Fibroblast of lung (primary cell): ENCODE measurements around the gene TMEM30A. TPM values are rescaled to one million over a fixed set of nuclear protein-coding genes. Genes with fewer than 3 reads are reported as not detected.

ENCODE experiments used
- DNase-seq, 2 donors: peaks; one replicate each; pipeline versions ENCODE4 v3.0.0 to v3.0.0-alpha.2; 2010; ENCODE audit warnings: low read depth in 2 of 2
- H2AFZ ChIP-seq: 2 replicates; pipeline ENCODE4 v1.5.1; 2012; ENCODE audit warnings: low read length, control low read depth, inconsistent platforms
- H3K27ac ChIP-seq: 2 replicates; pipeline ENCODE4 v1.5.1; 2011; ENCODE audit warnings: low read length, control low read depth; ENCODE audit not compliant: insufficient read depth
- H3K27me3 ChIP-seq: 2 replicates; pipeline ENCODE4 v1.5.1; 2011; ENCODE audit warnings: mild to moderate bottlenecking, low read length; ENCODE audit not compliant: control insufficient read depth, insufficient read depth
- H3K36me3 ChIP-seq: 2 replicates; pipeline ENCODE4 v1.5.1; 2011; ENCODE audit warnings: low read length; ENCODE audit not compliant: control insufficient read depth, insufficient read depth
- H3K4me1 ChIP-seq: 2 replicates; pipeline ENCODE4 v1.5.1; 2011; ENCODE audit warnings: low read length; ENCODE audit not compliant: control insufficient read depth, insufficient read depth; ENCODE audit errors: extremely low read depth
- H3K4me2 ChIP-seq: 2 replicates; pipeline ENCODE4 v1.5.1; 2011; ENCODE audit warnings: low read length, control low read depth; ENCODE audit not compliant: insufficient read depth; ENCODE audit errors: extremely low read depth
- H3K4me3 ChIP-seq, 4 experiments: fragments of 200-600 bp in 1 of 4; sonication (generic) in 1 of 4; replicated peaks in 1 of 4; 2 replicates each; pipeline ENCODE4 v1.5.1; 2011 to 2016; ENCODE audit warnings: low read length in 4 of 4, low read depth in 3 of 4, mild to moderate bottlenecking in 3 of 4, control low read depth in 2 of 4, inconsistent platforms in 1 of 4, mixed read lengths in 1 of 4; ENCODE audit not compliant: insufficient read depth in 1 of 4; ENCODE audit errors: control extremely low read depth in 1 of 4
- H3K79me2 ChIP-seq: 2 replicates; pipeline ENCODE4 v1.5.1; 2012; ENCODE audit warnings: mild to moderate bottlenecking, low read length, inconsistent platforms; ENCODE audit not compliant: control insufficient read depth, insufficient read depth
- H3K9ac ChIP-seq: 2 replicates; pipeline ENCODE4 v1.5.1; 2011; ENCODE audit warnings: mild to moderate bottlenecking, low read length, control low read depth; ENCODE audit not compliant: insufficient read depth
- H3K9me3 ChIP-seq: 2 replicates; pipeline ENCODE4 v1.5.1; 2012; ENCODE audit warnings: low read depth, low read length; ENCODE audit not compliant: control insufficient read depth, insufficient read depth
- H4K20me1 ChIP-seq: 2 replicates; pipeline ENCODE4 v1.5.1; 2011; ENCODE audit warnings: low read length; ENCODE audit not compliant: control insufficient read depth, insufficient read depth; ENCODE audit errors: extremely low read depth
- EZH2 ChIP-seq: IDR thresholded peaks from 2 replicates; pipeline ENCODE4 v1.5.1; 2012; ENCODE audit warnings: low read length, control low read depth, mild to moderate bottlenecking; ENCODE audit errors: missing control alignments
- polyA plus RNA-seq, 2 donors: library from polyadenylated mRNA; depleted of rRNA in 1 of 2; stranded (reverse) in 1 of 2; unstranded in 1 of 2; fragments of >200 nt; gene quantifications; 2 replicates each; pipeline ENCODE4 v1.2.1, GENCODE V29; 2011 to 2012; ENCODE audit warnings: missing spikeins in 1 of 2
- total RNA-seq: library from RNA; depleted of rRNA; stranded (reverse); fragments of >200 nt; gene quantifications from 2 replicates; pipeline ENCODE4 v1.2.1, GENCODE V29; 2014
- TF ChIP-seq, protein P1 (sequence below), 2 donors: IDR thresholded peaks in 1 of 2; conservative IDR thresholded peaks in 1 of 2; 1 replicate in 1 of 2; 2 replicates in 1 of 2; pipeline ENCODE4 v1.5.1; 2011 to 2012; ENCODE audit warnings: low read length in 2 of 2, control low read depth in 1 of 2, inconsistent platforms in 1 of 2, low read depth in 1 of 2, mild to moderate bottlenecking in 1 of 2

TMEM30A gene
- total and polyA plus RNA-seq, 2 donors (not counting 1 experiment from before 2014, with no cell fraction given), result 111 to 153 TPM

DNA sequence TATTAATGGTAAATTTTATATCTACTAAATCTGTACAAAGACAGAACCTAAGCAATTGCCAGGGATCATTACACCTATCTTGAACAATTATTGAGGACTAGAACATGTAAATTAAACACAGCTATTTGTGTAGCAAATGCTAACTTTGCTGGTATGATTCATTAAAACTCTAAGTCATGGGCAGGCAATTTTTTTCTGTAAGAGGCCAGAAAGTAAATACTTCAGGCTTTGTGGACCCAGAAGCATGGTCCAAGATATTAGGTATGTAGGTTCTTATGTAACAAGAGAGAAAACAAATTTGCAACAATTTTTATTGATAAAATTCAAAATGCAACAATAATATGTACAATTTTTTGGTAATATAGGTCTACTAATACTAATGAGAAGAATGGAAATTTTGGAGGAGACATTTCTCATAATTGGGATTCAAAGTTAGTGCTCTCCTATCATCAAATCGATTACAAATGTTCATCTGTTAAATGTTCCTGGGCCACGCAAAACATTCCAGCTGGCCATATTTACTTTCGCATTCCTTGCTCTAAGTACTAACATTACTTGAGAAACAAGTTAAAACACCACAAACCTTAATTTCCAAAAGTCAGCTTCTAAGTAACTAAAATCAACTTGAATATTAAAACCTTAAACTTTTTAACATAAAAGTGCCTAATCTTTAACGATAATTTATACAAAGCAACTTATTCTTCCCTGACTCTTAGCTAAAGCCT lies 4.3 kb downstream of the TMEM30A start:
- Histone ChIP-seq H3K36me3 (no peaks in the 10 kb centered on the region), H3K27me3 (no peaks in the 10 kb centered on the region), H3K4me3 (peak overlapping the region; percentile 15 to 99 (median 94)), H2AFZ (no peak overlapping the region), H3K79me2 (peaks cover 93% of the 10 kb centered on the region), H3K4me1 (peaks cover 11% of the 10 kb centered on the region), H3K4me2 (peak overlapping the region; percentile 96), H3K27ac (no peak overlapping the region), H3K9ac (no peak overlapping the region), H3K9me3 (no peaks in the 10 kb centered on the region), H4K20me1 (no peaks in the 10 kb centered on the region)
- no peak for TF ChIP-seq EZH2
- TF ChIP-seq, protein P1, sequence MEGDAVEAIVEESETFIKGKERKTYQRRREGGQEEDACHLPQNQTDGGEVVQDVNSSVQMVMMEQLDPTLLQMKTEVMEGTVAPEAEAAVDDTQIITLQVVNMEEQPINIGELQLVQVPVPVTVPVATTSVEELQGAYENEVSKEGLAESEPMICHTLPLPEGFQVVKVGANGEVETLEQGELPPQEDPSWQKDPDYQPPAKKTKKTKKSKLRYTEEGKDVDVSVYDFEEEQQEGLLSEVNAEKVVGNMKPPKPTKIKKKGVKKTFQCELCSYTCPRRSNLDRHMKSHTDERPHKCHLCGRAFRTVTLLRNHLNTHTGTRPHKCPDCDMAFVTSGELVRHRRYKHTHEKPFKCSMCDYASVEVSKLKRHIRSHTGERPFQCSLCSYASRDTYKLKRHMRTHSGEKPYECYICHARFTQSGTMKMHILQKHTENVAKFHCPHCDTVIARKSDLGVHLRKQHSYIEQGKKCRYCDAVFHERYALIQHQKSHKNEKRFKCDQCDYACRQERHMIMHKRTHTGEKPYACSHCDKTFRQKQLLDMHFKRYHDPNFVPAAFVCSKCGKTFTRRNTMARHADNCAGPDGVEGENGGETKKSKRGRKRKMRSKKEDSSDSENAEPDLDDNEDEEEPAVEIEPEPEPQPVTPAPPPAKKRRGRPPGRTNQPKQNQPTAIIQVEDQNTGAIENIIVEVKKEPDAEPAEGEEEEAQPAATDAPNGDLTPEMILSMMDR (conservative IDR thresholded peaks at IDR 0.05 in 1 of 2, IDR thresholded peaks at IDR 0.05 in 1 of 2; ENCODE audit: low read depth in 1 of 2, low read length in 2 of 2), result no peak
- peak; percentile 33 to 50 for DNase-seq

DNA sequence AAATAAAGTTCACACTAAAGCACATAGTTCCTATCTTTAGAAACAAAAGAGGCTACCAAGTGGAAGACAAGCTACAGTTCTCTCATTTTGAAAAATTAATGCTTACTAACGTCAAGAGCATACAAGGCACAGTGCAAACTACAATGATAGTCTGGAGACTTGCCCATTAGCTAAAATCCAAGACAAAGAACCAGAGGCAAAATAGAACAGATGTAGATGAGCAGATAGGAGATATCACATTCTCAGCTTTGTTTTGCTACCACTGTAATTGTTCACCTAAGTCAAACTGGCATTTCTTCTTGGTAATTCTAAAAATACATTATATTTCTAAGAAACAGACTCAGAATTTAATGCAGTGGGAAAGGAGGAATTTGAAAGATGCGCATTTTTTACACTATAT lies 5.2 kb downstream of the TMEM30A start:
- DNase-seq, result peak in 1 of 2 donors; percentile 25
- peak overlapping the region in 2 of 4 experiments; percentile 0 to 99 for H3K4me3 ChIP-seq
- H3K4me2 ChIP-seq, result no peak overlapping the region
- H2AFZ ChIP-seq, result no peak overlapping the region
- H3K27me3 ChIP-seq, result no peaks in the 10 kb centered on the region
- H3K27ac ChIP-seq, result no peak overlapping the region
- TF ChIP-seq, protein P1 (conservative IDR thresholded peaks at IDR 0.05 in 1 of 2, IDR thresholded peaks at IDR 0.05 in 1 of 2; ENCODE audit: low read depth in 1 of 2, low read length in 2 of 2), result no peak
- no peak for TF ChIP-seq EZH2
- no peaks in the 10 kb centered on the region for H3K36me3 ChIP-seq
- H3K79me2 ChIP-seq, result peaks cover 91% of the 10 kb centered on the region
- no peaks in the 10 kb centered on the region for H3K9me3 ChIP-seq
- peaks cover 11% of the 10 kb centered on the region for H3K4me1 ChIP-seq
- no peaks in the 10 kb centered on the region for H4K20me1 ChIP-seq
- H3K9ac ChIP-seq, result no peak overlapping the region

DNA sequence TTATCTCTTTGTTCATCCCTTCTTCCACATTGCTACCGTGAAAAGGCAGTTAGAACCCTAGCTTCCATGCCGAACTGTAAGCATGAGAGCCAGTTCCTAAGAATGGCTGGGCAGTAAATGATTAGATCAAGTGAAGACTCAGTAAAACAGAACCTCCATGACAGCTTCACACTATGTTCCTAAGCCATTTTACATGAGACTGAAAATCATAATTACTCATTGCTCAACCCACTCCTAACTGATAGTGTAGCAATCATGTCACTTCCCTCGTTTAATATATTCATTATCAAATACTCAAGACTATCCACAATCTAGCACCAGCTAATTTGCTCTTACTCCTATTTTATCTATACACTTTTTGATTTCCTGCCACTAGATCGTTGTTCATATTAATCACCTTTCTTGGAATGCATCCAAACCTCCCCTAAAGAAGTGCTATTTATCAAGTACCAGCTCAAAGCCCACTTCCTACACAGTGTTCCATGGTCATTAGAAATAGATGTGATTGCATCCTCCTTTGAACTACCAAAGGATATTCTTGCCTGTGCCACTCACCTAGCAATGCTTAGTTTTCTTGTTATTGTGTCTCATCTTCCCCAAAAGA lies 6.0 kb downstream of the TMEM30A start:
- Histone ChIP-seq H3K27me3 (no peaks in the 10 kb centered on the region), H3K27ac (no peak overlapping the region), H3K9ac (no peak overlapping the region), H3K4me1 (peaks cover 13% of the 10 kb centered on the region), H3K4me3 (peak overlapping the region in 1 of 4 experiments; percentile 13), H3K36me3 (no peaks in the 10 kb centered on the region), H2AFZ (no peak overlapping the region), H4K20me1 (no peaks in the 10 kb centered on the region), H3K4me2 (peak overlapping the region; percentile 23), H3K79me2 (peaks cover 91% of the 10 kb centered on the region), H3K9me3 (no peaks in the 10 kb centered on the region)
- TF ChIP-seq, protein P1 (conservative IDR thresholded peaks at IDR 0.05 in 1 of 2, IDR thresholded peaks at IDR 0.05 in 1 of 2; ENCODE audit: low read depth in 1 of 2, low read length in 2 of 2), result no peak
- TF ChIP-seq EZH2, result no peak
- peak in 1 of 2 donors; percentile 58 for DNase-seq
